Measurements from ENCODE around the gene DIP2C.
A peak's percentile ranks its signal among the peaks of the same experiment; 100 is the strongest.
"Not testable (repeated sequence)": the region's sequence is repeated elsewhere in the genome, so short reads cannot be mapped to it uniquely, and the experiment has no call there.

The DIP2C gene

DNA sequence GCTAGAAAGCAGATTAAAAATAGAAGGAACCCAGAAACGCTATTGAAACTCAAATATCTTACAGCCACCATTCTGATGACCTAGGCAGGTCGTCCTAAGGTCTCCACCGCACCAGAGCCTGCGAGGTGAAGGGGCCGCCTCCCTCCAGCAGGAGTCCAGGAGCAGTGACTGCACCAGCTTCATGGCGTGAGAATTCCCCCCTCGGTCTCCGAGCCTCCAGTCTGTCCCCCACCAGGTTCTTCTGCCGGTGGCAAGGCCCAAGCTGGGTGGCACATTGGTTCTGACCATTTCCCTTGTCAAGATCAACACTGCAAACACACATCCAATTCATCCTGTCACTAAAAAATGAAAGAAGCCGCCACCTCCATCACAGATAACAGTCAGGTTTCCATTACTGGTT lies 98.7 kb downstream of the DIP2C start:
- no peak for DNase-seq

DNA sequence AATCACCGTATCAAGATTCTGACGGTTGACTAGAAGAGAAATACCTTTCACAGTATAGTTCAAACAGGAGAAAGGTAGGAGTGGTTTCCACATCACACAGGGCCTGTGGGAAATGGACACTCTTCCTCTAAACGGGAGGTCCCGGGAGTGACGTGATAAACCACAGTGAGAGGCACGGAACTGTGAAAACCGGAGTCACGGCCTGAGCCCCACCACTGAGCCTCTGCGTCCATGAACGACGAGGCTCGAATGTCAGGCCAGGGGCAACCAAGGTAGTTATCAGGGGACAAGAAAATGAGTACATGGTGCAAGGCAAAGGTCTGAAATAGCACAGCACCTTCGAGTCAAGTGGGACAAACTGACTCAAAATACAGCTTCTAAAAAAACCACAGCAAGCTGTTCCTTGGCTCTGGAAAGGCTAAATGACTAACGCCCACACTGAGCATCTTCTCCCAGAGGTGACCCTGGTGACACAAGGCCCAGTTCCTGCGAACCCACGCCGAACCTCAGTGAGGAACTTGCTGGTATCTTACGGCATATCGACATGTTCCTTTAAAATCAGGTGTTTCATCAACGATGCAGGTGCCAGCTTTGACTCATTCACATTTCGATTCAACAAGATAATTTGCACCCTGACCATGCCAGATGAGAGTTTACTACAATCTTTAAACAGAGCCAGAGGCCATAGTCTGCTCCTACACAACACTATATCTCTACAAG lies 99.3 kb downstream of the DIP2C start:
- DNase-seq, result no peak

DNA sequence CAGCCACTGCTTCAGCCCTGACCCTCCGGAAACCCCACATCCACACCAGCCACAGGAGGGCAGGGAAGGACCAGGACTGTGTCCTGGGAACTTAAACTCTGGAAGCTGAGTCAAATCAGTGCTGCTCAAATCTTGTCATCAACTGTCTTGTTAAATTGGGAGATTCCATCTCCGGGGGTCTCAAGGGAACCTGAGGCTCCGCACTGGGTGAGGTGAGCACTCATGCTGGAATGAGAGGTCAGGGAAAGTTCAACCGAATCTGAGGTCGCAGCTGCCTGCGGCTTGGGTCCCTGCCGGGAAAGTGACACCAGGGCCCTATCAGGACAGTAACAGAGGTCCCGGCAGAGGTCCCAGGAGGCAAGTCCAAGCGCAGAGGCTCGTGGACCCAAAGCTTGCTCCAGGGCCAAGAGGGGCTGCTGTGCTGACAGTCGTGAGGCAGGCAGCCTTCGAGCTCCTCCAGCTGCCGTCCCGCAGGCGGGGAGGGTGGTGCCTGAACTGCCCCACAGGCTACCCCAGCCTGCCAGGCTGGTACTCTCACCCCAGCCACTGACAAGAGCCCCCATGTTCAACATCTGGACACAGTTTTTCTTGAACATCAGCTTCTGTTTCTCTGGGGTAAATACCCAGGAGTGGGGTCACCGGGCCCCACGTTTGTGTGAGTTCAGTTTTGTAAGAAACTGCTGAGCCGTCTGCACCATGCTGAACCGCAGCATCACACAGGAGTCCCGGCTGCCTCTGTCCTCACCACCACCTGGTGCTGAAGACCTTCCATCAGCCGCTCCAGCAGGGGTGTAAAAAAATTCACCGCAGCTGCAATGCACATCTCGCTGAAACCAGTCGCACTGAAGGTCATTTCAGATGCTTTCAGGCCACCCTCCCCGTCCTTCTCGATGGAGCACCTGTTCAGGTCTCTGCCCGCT lies 101.0 kb downstream of the DIP2C start:
- DNase-seq, result no peak

DNA sequence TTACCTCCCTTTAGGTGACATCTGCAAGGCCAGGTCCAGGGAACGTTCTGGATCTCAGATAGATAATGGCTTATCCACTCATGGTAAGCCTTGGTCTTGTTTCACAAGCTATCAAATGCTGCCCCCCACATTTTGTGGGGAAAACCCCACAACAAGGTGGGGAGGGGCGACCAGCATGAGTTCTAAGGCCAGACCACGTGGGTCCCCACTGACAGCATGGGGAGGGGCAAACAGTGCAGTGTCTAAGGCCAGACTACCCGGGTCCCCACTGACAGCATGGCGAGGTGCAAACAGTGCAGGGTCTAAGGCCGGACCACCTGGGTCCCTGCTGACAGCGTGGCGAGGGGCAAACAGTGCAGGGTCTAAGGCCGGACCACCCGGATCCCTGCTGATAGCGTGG lies 102.8 kb downstream of the DIP2C start:
- no peak for DNase-seq

DNA sequence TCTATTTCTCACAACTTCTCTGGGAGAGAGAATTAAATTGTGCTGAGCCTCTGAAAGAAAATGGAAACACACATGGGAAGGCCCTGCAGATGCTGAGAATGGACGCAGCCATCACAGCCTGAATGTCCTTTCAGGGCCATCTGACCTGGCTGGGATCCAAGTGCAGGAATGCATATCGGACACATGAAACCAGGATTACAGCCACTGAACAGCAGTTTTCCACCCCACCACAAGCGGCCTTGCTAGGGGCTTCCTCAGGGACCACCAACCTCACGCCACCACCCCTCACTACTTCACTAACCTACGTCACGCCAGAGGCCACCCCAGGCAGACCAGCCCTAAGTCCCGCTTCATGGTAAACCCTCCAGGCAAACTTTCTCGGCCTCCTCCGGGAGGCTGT lies 103.3 kb downstream of the DIP2C start:
- no peak for DNase-seq

DNA sequence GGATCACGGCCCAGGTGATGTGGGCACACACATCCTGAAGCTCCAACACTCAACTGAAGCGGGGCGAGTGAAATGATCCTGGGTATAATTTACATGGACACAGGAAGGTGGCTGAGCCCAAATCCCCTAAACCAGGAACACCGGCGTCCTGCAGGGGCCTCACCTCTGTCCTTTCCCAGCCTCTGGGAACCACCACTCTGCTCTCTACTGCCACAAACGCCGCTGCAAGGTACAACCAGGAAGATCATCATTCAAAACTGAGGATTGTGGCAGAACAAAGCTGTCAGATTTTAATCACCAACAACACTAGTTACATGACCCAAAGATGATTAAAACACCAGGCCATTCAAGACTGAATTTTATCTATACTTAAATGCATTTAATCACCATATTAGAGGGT lies 104.0 kb downstream of the DIP2C start:
- no peak for DNase-seq

DNA sequence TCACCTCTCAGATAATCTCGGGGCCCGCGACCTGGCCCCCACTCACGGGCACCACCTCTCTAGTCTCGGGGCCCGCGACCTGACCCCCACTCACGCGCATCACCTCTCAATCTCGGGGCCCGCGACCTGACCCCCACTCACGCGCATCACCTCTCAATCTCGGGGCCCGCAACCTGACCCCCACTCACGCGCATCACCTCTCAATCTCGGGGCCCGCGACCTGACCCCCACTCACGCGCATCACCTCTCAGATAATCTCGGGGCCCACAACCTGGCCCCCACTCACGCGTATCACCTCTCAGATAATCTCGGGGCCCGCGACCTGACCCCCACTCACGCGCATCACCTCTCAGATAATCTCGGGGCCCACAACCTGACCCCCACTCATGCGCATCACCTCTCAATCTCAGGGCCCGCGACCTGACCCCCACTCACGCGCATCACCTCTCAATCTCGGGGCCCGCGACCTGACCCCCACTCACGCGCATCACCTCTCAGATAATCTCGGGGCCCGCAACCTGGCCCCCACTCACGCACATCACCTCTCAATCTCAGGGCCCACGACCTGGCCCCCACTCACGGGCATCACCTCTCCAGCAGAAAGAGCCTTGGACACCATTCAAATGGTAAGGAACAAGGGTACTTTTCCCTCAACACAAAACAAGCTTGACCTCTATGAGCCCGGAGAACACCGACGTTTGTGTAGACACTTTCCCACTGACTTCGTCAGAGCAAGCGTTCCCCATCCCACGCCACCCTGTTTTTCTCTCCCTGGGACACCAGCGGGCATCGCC lies 104.8 kb downstream of the DIP2C start:
- DNase-seq, result not testable (repeated sequence)

DNA sequence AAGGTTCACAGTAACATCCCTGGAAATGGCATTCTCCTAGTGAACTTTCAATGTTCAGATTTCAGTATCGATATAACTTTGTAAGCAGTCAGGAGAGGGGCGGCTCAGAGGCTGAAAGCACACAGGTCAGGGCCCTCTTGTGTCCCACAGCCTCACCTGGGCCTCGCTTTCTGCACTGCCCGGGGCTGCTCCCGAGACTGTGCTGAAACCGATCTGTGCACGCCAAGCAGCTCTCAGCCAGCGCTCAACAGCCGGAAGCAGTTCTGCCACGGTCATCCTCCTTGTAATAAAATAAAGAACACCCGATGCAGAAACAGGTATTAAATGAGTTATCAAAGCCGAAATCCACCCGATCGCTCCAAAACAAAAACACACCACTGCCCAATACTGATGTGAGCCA lies 106.0 kb downstream of the DIP2C start:
- no peak for DNase-seq

DNA sequence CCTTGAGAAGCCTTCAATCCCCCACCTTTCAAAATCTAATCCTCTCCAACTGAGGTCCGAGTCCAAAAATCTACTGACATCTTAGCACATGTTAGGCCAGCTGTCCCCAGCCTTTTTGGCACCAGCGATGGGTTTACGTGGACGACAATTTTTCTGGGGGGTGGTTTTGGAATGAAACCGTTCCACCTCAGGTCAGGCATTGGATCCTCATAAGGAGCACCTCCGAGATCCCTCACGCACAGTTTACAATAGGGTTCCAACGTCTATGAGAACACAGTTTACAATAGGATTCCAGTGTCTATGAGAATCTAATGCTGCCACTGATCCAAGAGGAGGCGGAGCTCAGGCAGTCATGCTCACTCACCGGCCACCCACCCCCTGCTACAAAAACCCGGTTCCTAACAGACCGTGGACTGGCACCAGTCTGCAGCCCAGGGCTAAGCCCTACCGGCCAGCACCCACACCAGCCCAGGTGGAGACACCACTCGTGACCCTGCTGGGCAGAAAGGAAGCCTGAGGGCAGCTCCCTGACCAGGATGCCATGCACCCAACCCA lies 107.6 kb downstream of the DIP2C start:
- DNase-seq, result no peak

DNA sequence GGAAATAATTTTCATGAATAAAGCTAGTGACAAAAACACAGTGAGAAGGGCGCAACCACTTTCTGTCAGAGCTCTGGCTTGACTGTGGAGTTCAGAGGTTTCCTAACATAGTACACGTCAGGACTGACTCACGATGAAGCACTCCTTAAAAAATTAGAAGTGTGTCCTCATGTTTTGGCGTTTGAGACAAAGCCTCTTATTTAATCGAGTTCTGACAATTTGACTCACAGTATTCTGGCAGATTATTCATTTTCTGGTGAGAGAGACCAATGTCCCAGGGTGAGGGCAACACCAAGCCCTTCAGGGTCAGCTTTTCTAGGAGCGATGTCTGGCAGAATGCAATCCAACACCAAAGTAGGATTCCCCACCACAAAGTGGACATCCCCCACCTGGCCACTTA lies 108.7 kb downstream of the DIP2C start:
- no peak for DNase-seq

DNA sequence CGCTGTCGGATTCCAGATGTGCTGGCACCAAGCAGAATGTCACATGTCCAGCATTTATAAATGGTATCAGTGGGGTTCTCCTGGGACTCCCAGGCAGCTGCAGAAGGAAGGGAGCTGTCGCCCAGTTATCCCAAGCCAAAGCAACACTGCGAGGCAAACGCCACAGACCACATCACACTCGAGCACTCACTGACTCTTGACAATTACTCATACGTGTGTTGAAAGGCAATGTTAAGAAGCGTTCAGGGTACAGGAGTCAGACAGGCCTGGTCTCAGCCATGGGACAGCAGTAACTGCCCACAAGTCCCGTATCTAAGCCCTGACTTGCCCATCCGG lies 113.4 kb downstream of the DIP2C start:
- DNase-seq, result no peak

DNA sequence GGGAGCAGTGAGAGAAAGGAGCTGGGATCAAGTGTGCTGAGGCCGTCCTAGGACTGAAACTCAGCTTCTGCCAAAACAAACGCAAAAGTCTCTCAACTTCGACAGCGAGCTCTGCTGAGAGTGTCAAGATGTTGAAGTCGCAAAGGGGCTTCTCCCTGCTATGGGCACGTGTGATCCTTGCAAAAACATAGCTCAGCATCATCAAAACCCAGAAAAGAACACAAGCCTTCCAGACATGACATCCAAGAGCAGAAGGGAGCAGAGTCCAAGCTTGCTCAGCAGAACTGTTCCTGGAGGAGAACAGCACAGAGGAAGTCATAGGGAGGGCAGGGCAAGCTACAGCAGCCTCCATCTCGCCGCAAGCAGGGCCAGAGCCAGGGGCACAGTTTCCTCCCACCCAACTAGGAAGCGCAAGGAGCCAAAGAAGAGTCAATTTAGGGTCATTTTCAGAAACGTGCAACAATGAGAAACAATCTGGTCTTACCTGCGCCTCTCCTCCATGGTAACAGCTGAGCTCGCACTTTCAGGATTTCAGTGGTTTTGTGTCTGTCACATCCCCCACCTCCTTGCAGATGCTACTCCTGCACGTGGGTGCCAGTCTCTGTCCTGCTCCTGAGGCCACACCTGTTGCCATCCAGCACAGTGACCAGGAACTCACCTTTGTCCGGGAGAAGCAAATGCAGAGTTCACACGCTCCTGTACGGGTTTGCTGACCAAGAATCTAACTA lies 113.9 kb downstream of the DIP2C start:
- DNase-seq, result no peak

DNA sequence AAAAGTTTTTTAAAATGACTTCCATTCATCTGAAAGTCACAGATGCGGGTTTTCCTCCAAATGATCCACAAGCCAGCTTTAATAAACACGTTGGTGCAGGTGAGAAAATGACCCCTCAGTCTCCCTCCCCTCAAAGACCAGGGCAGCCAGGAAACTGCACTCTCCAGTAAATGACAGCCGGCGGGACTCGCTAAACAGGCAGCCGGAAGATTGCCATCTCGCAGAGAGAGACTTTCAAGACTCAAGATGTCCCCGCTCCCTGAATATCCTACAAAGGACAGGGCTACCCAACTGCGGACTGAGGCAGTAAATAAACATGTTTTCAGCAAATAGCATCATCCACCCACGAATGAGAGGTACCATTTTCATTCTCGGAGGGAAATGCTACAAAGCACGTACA lies 116.8 kb downstream of the DIP2C start:
- DNase-seq, result no peak

DNA sequence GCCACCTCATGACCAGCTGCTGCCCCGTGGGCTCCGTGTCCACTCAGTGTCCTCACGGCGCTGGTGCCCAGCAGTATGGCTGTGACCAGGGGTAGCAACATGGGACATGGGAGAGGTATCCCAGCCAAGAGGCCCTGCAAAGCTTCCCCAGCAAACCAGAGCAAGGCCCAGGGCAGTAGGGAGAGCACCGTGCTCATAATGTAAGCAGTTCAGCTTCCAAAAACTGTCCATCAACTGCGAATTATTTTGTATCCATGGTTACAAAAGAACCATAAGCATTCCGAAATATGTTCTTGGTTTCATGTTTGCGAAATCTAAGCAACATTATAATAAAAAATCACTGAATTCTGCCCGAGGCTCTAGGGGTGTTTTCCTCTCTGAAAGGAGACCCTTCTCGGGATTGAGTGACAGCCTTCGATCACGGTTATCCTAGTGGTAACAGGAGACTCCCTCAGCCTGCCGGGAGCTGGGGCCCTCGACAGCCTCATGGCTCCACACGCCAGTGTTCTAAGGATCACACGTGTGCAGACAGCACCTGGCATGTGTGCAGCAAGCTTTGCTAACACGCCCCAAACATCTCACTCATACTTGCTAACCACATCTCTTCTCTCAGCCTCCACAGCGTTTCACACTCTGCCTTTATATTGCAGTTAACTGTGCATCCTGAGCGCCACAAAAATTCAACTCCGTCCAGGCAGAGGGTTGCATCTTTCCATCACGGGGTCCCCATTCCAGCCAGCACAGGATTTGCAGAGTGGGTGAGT lies 117.6 kb downstream of the DIP2C start:
- peak; percentile 43 for DNase-seq

DNA sequence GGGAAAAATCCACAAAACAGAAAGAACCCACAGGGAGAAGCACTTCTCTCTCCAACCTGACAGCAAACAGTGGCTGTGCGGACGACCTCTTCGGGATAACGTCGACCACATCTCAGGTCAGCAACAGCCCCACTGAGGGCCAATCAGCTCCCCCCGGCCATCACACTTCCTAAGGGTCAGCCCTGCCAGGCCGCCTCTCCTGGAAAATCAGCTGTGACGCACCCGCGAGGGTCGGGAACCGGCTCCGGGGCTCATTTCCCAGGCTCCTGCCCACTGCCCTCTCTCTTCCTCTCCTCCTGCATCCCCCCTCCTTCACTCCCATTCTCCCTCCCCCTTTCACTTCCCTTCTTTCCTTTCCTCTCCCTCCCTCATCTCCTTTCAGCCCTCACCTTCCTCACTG lies 118.3 kb downstream of the DIP2C start:
- DNase-seq, result no peak

DNA sequence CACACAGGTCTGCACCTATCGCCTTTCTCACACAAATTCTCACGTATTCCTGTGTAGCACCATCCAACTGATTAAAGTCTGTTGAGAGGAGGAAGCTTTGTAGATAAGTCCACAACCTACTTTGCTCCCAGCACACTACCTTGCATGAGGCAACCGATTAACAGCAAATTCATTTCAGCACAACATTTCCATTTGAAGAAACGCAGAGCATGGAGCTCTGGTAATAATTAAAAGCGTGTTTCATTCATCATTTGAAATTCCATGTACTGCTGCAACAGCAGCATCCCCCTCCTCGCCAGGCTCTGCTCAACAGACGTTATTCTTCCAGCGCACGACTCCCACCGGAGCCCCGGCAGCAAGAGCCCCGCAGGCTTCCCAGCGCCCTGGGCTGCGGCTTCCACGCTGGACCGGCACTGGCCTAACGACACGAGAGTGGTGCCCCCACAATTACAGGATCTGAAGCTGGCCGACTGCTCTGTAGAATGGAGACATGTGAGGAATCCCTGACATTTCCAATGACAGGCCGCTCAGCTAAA lies 118.8 kb downstream of the DIP2C start:
- DNase-seq, result no peak

DNA sequence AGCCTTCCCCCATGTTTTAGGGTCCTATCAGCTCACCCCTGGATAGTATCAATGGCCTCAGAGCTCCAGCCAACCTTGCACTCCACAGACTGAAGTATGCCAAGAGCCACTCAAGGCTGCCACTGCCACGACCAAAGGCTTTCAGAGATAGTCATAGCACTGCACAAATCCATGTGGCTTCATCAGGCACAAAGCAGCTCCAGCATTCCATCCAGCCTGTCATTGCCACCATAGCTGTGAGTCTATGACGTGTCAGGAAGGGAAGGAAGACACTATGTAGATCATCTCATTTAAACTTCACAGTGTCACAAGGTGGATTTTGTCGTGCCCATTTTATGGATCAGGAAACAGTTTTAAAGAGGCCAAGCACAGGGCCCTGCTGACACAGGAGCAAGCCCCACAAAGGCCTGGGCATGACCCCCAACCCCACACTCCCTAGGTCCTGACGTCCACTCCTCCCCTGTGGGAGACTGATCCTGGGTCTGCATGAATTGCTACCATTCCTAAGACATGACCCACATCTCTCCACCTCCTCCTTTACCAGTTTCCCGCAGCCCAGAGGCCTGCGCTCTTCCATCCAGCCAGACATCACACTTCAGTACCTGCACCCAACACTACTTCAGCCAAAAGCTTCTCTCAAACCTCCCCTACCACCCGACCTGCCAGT lies 119.4 kb downstream of the DIP2C start:
- DNase-seq, result no peak

DNA sequence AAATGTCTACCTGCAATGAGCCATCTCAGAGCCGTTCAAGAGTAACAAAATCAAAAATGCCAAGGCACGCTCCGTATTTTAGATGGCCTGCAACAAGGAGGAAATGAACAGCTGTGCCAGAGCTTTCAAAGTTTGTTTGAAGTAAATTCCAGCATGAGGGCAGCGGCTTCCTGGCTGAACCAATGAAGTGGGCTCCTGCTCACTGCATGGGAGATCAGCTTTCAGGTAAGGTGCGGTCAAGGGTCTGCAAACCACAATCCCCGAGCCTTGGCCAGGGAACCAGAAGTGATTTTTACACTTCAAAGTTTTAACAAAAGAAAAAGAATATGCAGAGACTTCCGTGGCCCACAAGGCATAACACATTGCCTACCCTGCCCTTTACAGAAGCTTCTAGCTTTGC lies 120.6 kb downstream of the DIP2C start:
- DNase-seq, result no peak

DNA sequence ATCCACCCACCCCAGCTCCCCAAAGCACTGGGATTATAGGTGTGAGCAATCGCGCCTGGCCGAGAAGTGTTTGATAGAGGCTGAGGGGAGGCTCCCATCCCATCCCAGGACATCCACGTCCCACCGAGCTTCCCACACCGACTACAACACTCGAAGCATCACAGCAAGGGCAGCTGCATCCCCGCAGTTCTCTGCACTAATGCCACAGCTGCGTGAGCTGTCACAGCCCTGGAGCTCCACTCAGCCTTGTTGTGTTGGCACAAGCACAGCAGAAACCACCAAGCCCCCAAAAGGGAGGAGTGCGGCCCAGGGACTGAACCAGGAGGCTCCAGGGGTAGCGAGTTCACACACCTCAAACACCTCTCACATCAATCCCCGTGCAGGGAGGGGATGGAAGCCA lies 121.6 kb downstream of the DIP2C start:
- no peak for DNase-seq

DNA sequence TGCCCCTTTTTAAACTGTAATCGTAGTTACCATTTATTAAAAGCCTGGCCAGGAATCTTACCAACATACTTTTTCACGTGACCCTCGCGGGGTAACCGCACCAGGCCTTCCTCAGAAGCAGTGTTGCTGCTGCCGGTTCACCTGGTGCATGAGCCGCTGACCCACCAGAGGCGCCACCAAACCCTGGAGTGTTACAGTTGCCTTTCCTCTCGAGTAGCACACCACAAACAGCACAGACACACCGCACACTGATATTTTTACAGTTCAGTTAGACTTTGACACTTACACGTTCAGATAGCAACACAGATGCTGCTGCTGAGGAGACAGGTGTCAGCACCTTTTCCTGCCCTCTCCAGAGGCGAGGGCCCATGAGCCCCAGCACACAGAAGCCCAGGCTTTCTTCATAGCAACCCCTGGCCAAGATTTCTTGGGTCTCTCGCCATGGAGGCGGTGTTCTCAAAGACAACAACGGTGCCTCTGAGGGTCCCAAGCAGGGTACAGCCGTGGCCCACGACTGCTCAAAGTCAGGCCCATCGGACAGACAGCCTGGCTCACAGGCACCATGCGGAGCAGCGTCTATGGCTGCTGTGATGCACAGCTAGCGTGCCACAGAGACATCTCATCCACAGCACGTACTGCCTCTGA lies 123.1 kb downstream of the DIP2C start:
- no peak for DNase-seq
